ENCODE measurements around the gene PMEPA1.

Gene PMEPA1

GRCh38 chr20:57693002-57693582, 16.7 kb downstream of the PMEPA1 start:
- DNase-seq, result no peak

GRCh38 chr20:57692393-57692792, 17.4 kb downstream of the PMEPA1 start:
- DNase-seq, result no peak

GRCh38 chr20:57691699-57692098, 18.1 kb downstream of the PMEPA1 start:
- DNase-seq, result no peak

GRCh38 chr20:57690525-57690924, 19.3 kb downstream of the PMEPA1 start:
- DNase-seq, result no peak

GRCh38 chr20:57689745-57690481, 19.9 kb downstream of the PMEPA1 start:
- DNase-seq, result no peak

GRCh38 chr20:57688864-57689263, 21.0 kb downstream of the PMEPA1 start:
- no peak for DNase-seq

GRCh38 chr20:57688295-57688694, 21.5 kb downstream of the PMEPA1 start:
- no peak for DNase-seq

GRCh38 chr20:57686931-57687652, 22.7 kb downstream of the PMEPA1 start:
- no peak for DNase-seq

GRCh38 chr20:57685146-57685758, 24.6 kb downstream of the PMEPA1 start:
- no peak for DNase-seq

GRCh38 chr20:57684808-57685140, 25.0 kb downstream of the PMEPA1 start:
- DNase-seq, result no peak

- DNase-seq, result no peak
Observed at GRCh38 chr20:57683881-57684807, 25.7 kb downstream of the PMEPA1 start.

- peak; percentile 28 for DNase-seq
Observed at GRCh38 chr20:57683287-57683686, 26.5 kb downstream of the PMEPA1 start.

GRCh38 chr20:57682184-57683101, 27.4 kb downstream of the PMEPA1 start:
- peak; percentile 19 for DNase-seq

- DNase-seq, result no peak
Observed at GRCh38 chr20:57680934-57681914, 28.6 kb downstream of the PMEPA1 start.

- DNase-seq, result no peak
Observed at GRCh38 chr20:57680131-57680716, 29.6 kb downstream of the PMEPA1 start.

- no peak for DNase-seq
Observed at GRCh38 chr20:57679113-57679512, 30.7 kb downstream of the PMEPA1 start.

GRCh38 chr20:57678340-57678739, 31.5 kb downstream of the PMEPA1 start:
- DNase-seq, result no peak

GRCh38 chr20:57677584-57677982, 32.2 kb downstream of the PMEPA1 start:
- DNase-seq, result no peak
